Suprapubic skin (tissue), 4 donors: ENCODE results near the gene RNF217. TPM values are rescaled to one million over a fixed set of nuclear protein-coding genes. Genes with fewer than 3 reads are reported as not detected.

ENCODE experiments used
- DNase-seq, 2 donors: peaks; one replicate each; pipeline ENCODE4 v3.0.0-alpha.2; 2019; ENCODE audit warnings: low spot score in 2 of 2
- H3K27ac ChIP-seq: fragments of 200-600 bp; sonication (generic); one replicate; pipeline ENCODE4 v1.5.1; 2019
- H3K27me3 ChIP-seq: fragments of 200-600 bp; sonication (generic); one replicate; pipeline ENCODE4 v1.5.1; 2019
- H3K36me3 ChIP-seq: fragments of 200-600 bp; sonication (generic); one replicate; pipeline ENCODE4 v1.5.1; 2019
- H3K4me1 ChIP-seq: fragments of 200-600 bp; sonication (generic); one replicate; pipeline ENCODE4 v1.5.1; 2019
- H3K4me3 ChIP-seq: fragments of 200-600 bp; sonication (generic); one replicate; pipeline ENCODE4 v1.5.1; 2019; ENCODE audit warnings: mild to moderate bottlenecking
- H3K9me3 ChIP-seq: fragments of 200-600 bp; sonication (generic); one replicate; pipeline ENCODE4 v1.5.1; 2019
- CTCF ChIP-seq, 2 donors: fragments of 200-600 bp in 1 of 2; fragments of 450-650 bp in 1 of 2; sonication (generic) in 1 of 2; IDR thresholded peaks; one replicate each; pipeline ENCODE4 v1.5.1; 2016 to 2019; ENCODE audit warnings: antibody characterized with exemption in 2 of 2, mild to moderate bottlenecking in 1 of 2, moderate library complexity in 1 of 2
- EP300 ChIP-seq: sonication (generic); formaldehyde crosslinking; IDR thresholded peaks from one replicate; pipeline ENCODE4 v1.6.1; 2017; ENCODE audit warnings: antibody characterized with exemption
- POLR2A ChIP-seq, 2 donors: fragments of 450-650 bp; IDR thresholded peaks; one replicate each; pipeline ENCODE4 v1.6.1; 2017; ENCODE audit warnings: antibody characterized with exemption in 2 of 2, mild to moderate bottlenecking in 2 of 2, moderate library complexity in 2 of 2
- POLR2AphosphoS5 ChIP-seq, 3 donors: sonication (generic); formaldehyde crosslinking; IDR thresholded peaks; one replicate each; pipeline ENCODE4 v1.6.1; 2017; ENCODE audit warnings: antibody characterized with exemption in 3 of 3
- WGBS: methylation state at CpG from one replicate; pipeline ENCODE4 v1.1.5; 2018; 5-methylcytosine and 5-hydroxymethylcytosine counted together
- total RNA-seq, 4 donors: library from RNA; depleted of rRNA; stranded (reverse); fragments of >200 nt; gene quantifications; one replicate each; pipeline ENCODE4 v1.1.0, GENCODE V29; 2016

Gene RNF217
- total RNA-seq, 4 donors from 2014 or later: 32.3 to 55.1 (median 43.3) TPM

- WGBS: 74% methylated on average over 4 of the region's 4 CpGs
Measured at GRCh38 chr6:125129354-125129753, 167.1 kb downstream of the RNF217 start.

DNA sequence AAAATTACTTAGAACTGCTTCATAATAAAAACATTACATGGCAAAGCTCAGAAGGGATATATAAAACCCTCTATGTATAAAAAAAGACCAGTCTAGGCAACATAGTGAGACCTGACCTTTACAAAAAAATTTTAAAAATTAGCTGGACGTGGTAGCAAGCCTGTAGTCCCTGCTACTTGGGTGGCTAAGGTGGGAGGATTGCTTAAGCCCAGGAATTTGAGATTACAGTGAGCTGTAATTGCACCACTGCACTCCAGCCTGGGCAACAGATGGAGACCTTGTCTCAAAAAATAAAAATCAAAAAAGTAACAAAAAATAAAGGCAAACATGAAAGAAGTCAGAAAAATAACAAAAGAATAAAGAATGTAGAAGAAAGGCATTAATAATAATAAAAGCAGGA lies 169.8 kb downstream of the RNF217 start:
- 59% methylated on average over 1 of the region's 1 CpG for WGBS
- TF ChIP-seq POLR2A (IDR thresholded peaks at IDR 0.05) (no peak), EP300 (no peak), CTCF (IDR thresholded peaks at IDR 0.05) (no peak), POLR2AphosphoS5 (IDR thresholded peaks at IDR 0.05) (no peak)
- Histone ChIP-seq H3K27me3 (no peaks in the 10 kb centered on the region), H3K36me3 (no peaks in the 10 kb centered on the region), H3K4me3 (no peak overlapping the region), H3K9me3 (no peaks in the 10 kb centered on the region), H3K4me1 (no peaks in the 10 kb centered on the region), H3K27ac (no peak overlapping the region)
- no peak for DNase-seq

More at GRCh38 chr6:125129354-125129753, 167.1 kb downstream of the RNF217 start:
- H3K27ac ChIP-seq: no peak overlapping the region
- TF ChIP-seq POLR2A (IDR thresholded peaks at IDR 0.05) (no peak), POLR2AphosphoS5 (IDR thresholded peaks at IDR 0.05) (no peak), EP300 (no peak), CTCF (IDR thresholded peaks at IDR 0.05) (no peak)
- DNase-seq: no peak
- H3K36me3 ChIP-seq: no peaks in the 10 kb centered on the region
- no peak overlapping the region for H3K4me3 ChIP-seq
- no peaks in the 10 kb centered on the region for H3K9me3 ChIP-seq
- no peaks in the 10 kb centered on the region for H3K4me1 ChIP-seq
- no peaks in the 10 kb centered on the region for H3K27me3 ChIP-seq

DNA sequence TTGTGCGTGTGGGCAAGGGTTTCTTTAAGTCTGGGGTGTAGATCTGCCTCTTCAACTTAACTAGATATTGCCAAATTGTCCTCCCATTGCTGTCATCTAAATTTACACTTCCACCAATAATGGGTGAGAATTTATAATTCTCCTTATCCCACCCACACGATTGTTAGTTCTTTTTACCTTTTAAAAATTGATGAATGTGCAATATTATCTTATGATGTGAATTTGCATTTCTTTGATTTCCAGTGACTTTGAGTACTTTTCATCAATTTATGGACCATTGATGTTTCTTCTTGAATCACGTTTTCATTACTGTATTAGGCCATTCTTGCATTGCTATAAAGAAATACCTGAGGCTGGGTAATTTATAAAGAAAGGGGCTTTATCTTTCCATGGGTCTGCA lies 174.1 kb downstream of the RNF217 start:
- H3K9me3 ChIP-seq: no peaks in the 10 kb centered on the region
- no peaks in the 10 kb centered on the region for H3K27me3 ChIP-seq
- 81% methylated on average over 3 of the region's 3 CpGs for WGBS
- no peak overlapping the region for H3K4me3 ChIP-seq
- no peak for DNase-seq
- H3K4me1 ChIP-seq: no peaks in the 10 kb centered on the region
- no peak overlapping the region for H3K27ac ChIP-seq
- no peaks in the 10 kb centered on the region for H3K36me3 ChIP-seq
- no peak for TF ChIP-seq CTCF (IDR thresholded peaks at IDR 0.05)
- no peak for TF ChIP-seq POLR2AphosphoS5 (IDR thresholded peaks at IDR 0.05)
- TF ChIP-seq EP300: no peak
- TF ChIP-seq POLR2A (IDR thresholded peaks at IDR 0.05): no peak

DNA sequence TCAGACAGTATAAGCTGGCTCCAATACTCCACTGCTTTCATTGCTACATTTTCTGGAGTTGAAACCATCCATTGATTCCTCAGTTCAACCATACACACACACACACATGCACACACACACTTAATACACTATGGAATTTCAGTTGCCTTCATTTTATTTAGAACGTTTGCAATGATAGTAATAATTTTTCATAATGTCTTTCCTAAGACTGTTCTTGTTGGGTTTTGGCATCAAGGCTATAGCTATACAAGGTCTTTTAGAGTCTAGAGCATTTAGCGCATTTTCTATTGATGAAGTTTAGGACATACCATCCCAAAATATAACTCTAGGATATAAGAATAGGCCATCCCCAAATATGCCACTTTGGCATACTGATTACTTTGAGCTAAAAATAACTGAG lies 175.8 kb downstream of the RNF217 start:
- Histone ChIP-seq H3K36me3 (no peaks in the 10 kb centered on the region), H3K9me3 (no peaks in the 10 kb centered on the region), H3K4me1 (no peaks in the 10 kb centered on the region), H3K4me3 (no peak overlapping the region), H3K27me3 (no peaks in the 10 kb centered on the region), H3K27ac (no peak overlapping the region)
- TF ChIP-seq POLR2AphosphoS5 (IDR thresholded peaks at IDR 0.05) (no peak), CTCF (IDR thresholded peaks at IDR 0.05) (no peak), EP300 (no peak), POLR2A (IDR thresholded peaks at IDR 0.05) (no peak)
- no peak for DNase-seq
- WGBS: 86% methylated on average over 2 of the region's 2 CpGs

- H3K36me3 ChIP-seq: no peaks in the 10 kb centered on the region
- TF ChIP-seq POLR2AphosphoS5 (IDR thresholded peaks at IDR 0.05): no peak
- no peak for TF ChIP-seq POLR2A (IDR thresholded peaks at IDR 0.05)
- no peak for TF ChIP-seq EP300
- TF ChIP-seq CTCF (IDR thresholded peaks at IDR 0.05): no peak
- H3K4me1 ChIP-seq: no peaks in the 10 kb centered on the region
- H3K9me3 ChIP-seq: no peaks in the 10 kb centered on the region
- no peak for DNase-seq
- no peak overlapping the region for H3K27ac ChIP-seq
- no peak overlapping the region for H3K4me3 ChIP-seq
- H3K27me3 ChIP-seq: no peaks in the 10 kb centered on the region
Measured at GRCh38 chr6:125140808-125141207, 178.6 kb downstream of the RNF217 start.

Other genes with a start within 250 kb of the RNF217 start
- gene TPD52L1, start 191.3 kb downstream of the RNF217 start, total RNA-seq: 100 to 1,000 TPM; 146 to 202 (median 190) TPM